HepG2 (cell line): ENCODE data around the gene CEBPB. TPM values are rescaled to one million over a fixed set of nuclear protein-coding genes. Genes with fewer than 3 reads are reported as not detected.

ENCODE experiments used
- ARID2 ChIP-seq: sonication (generic); formaldehyde crosslinking; IDR thresholded peaks from 2 replicates; pipeline ENCODE4 v1.8.1; 2022; ENCODE audit warnings: mild to moderate bottlenecking, missing genetic modification reagents, borderline replicate concordance
- CCAR2 ChIP-seq: fragments of 200-400 bp; formaldehyde crosslinking; optimal IDR thresholded peaks from 2 replicates; pipeline ENCODE3; 2018; ENCODE audit warnings: low read depth, mild to moderate bottlenecking, low read length, moderate library complexity
- FOSL1 ChIP-seq: sonication (generic); formaldehyde crosslinking; IDR thresholded peaks from 2 replicates; pipeline ENCODE4 v1.9.0; 2021; ENCODE audit warnings: missing genetic modification reagents, borderline replicate concordance
- FOXK1 ChIP-seq: sonication (generic); formaldehyde crosslinking; IDR thresholded peaks from 2 replicates; pipeline ENCODE4 v1.4.0; 2020; ENCODE audit warnings: low read depth, missing genetic modification reagents, borderline replicate concordance
- FOXM1 ChIP-seq: sonication (generic); formaldehyde crosslinking; IDR thresholded peaks from 2 replicates; pipeline ENCODE4 v1.5.0; 2020; ENCODE audit warnings: missing genetic modification reagents
- KDM5B ChIP-seq: sonication (generic); formaldehyde crosslinking; IDR thresholded peaks from 2 replicates; pipeline ENCODE4 v1.4.0; 2020; ENCODE audit warnings: missing genetic modification reagents, mild to moderate bottlenecking, borderline replicate concordance
- KLF13 ChIP-seq: sonication (generic); formaldehyde crosslinking; IDR thresholded peaks from 2 replicates; pipeline ENCODE4 v1.4.0; 2020; ENCODE audit warnings: mild to moderate bottlenecking, missing genetic modification reagents
- MAFG ChIP-seq: sonication (generic); formaldehyde crosslinking; IDR thresholded peaks from 2 replicates; pipeline ENCODE4 v1.5.1; 2020; ENCODE audit warnings: mild to moderate bottlenecking, missing genetic modification reagents
- MED13 ChIP-seq: sonication (generic); formaldehyde crosslinking; IDR thresholded peaks from 2 replicates; pipeline ENCODE4 v1.5.0; 2020; ENCODE audit warnings: missing genetic modification reagents
- MIER3 ChIP-seq: IDR thresholded peaks from 2 replicates; pipeline ENCODE4 v1.6.1; 2016; ENCODE audit warnings: missing compliant biosample characterization, borderline replicate concordance
- PCBP2 ChIP-seq: fragments of 200-400 bp; formaldehyde crosslinking; optimal IDR thresholded peaks from 2 replicates; pipeline ENCODE3; 2018; ENCODE audit warnings: low read length, low read depth; ENCODE audit not compliant: poor library complexity, severe bottlenecking
- RAD21 ChIP-seq: fragments of 450-650 bp; formaldehyde crosslinking; IDR thresholded peaks from 2 replicates; pipeline ENCODE4 v1.5.0; 2020; ENCODE audit warnings: mild to moderate bottlenecking
- SMARCC2 ChIP-seq: fragments of 450-650 bp; IDR thresholded peaks from 2 replicates; pipeline ENCODE4 v1.6.1; 2017; ENCODE audit warnings: antibody characterized with exemption, mild to moderate bottlenecking
- TGIF2 ChIP-seq: IDR thresholded peaks from 2 replicates; pipeline ENCODE4 v1.6.1; 2016; ENCODE audit warnings: control low read depth, missing compliant biosample characterization
- ZMYM3 ChIP-seq: sonication (generic); formaldehyde crosslinking; IDR thresholded peaks from 2 replicates; pipeline ENCODE4 v1.5.1; 2020; ENCODE audit warnings: mild to moderate bottlenecking, missing genetic modification reagents
- ZNF101 ChIP-seq: sonication (generic); formaldehyde crosslinking; IDR thresholded peaks from 2 replicates; pipeline ENCODE4 v1.4.0; 2020; ENCODE audit warnings: mild to moderate bottlenecking, low read depth, missing genetic modification reagents, borderline replicate concordance
- ZNF256 ChIP-seq: sonication (generic); formaldehyde crosslinking; conservative IDR thresholded peaks from 2 replicates; pipeline ENCODE4 v1.4.0; 2020; ENCODE audit warnings: missing genetic modification reagents
- ZNF350 ChIP-seq: sonication (generic); formaldehyde crosslinking; IDR thresholded peaks from 2 replicates; pipeline ENCODE4 v1.4.0; 2020; ENCODE audit warnings: mild to moderate bottlenecking, low read depth, missing genetic modification reagents, borderline replicate concordance
- ZNF576 ChIP-seq: sonication (generic); formaldehyde crosslinking; IDR thresholded peaks from 2 replicates; pipeline ENCODE4 v1.4.0; 2020; ENCODE audit warnings: mild to moderate bottlenecking, missing genetic modification reagents
- ZNF788 ChIP-seq: sonication (generic); formaldehyde crosslinking; IDR thresholded peaks from 2 replicates; pipeline ENCODE4 v1.5.0; 2020; ENCODE audit warnings: mild to moderate bottlenecking, missing genetic modification reagents, borderline replicate concordance
- ZSCAN25 ChIP-seq: sonication (generic); formaldehyde crosslinking; IDR thresholded peaks from 2 replicates; pipeline ENCODE4 v1.8.0; 2022; ENCODE audit warnings: mild to moderate bottlenecking, missing genetic modification reagents
- polyA plus RNA-seq, 8 experiments: library from polyadenylated mRNA; depleted of rRNA in 3 of 8; stranded (reverse) in 7 of 8; unstranded in 1 of 8; fragments of >200 nt; fragmentation: Illumina TruSeq in 4 of 8; extraction: Trizol in 4 of 8; gene quantifications; 2 replicates each; pipeline versions ENCODE4 v1.2.1 to v1.2.3, GENCODE V29; 2011 to 2016; ENCODE audit warnings: low read depth in 4 of 8, missing spikeins in 1 of 8, mixed read lengths in 1 of 8; ENCODE audit not compliant: insufficient read depth in 1 of 8
- total RNA-seq, 5 experiments: library from RNA; depleted of rRNA; stranded (reverse); fragments of >200 nt; fragmentation: Illumina TruSeq; extraction: Trizol; gene quantifications; 2 replicates each; pipeline ENCODE4 v1.2.3, GENCODE V29; 2016; ENCODE audit warnings: low read depth in 1 of 5
- TF ChIP-seq, protein P1 (sequence below): IDR thresholded peaks from 2 replicates; pipeline ENCODE4 v1.6.1; 2016; ENCODE audit warnings: mild to moderate bottlenecking
- TF ChIP-seq, protein P2 (sequence below): sonication (generic); formaldehyde crosslinking; IDR thresholded peaks from 2 replicates; pipeline ENCODE4 v1.9.0; 2021; ENCODE audit warnings: missing genetic modification reagents, borderline replicate concordance
- TF ChIP-seq, protein P3 (sequence below): sonication (generic); formaldehyde crosslinking; IDR thresholded peaks from 2 replicates; pipeline ENCODE4 v1.4.0; 2020; ENCODE audit warnings: missing genetic modification reagents

CEBPB gene
- total and polyA plus RNA-seq, 2 of the 13 experiments (the other 11 are each of a cell fraction or from before 2014, with no cell fraction given), result 18.5 to 28.2 TPM

DNA sequence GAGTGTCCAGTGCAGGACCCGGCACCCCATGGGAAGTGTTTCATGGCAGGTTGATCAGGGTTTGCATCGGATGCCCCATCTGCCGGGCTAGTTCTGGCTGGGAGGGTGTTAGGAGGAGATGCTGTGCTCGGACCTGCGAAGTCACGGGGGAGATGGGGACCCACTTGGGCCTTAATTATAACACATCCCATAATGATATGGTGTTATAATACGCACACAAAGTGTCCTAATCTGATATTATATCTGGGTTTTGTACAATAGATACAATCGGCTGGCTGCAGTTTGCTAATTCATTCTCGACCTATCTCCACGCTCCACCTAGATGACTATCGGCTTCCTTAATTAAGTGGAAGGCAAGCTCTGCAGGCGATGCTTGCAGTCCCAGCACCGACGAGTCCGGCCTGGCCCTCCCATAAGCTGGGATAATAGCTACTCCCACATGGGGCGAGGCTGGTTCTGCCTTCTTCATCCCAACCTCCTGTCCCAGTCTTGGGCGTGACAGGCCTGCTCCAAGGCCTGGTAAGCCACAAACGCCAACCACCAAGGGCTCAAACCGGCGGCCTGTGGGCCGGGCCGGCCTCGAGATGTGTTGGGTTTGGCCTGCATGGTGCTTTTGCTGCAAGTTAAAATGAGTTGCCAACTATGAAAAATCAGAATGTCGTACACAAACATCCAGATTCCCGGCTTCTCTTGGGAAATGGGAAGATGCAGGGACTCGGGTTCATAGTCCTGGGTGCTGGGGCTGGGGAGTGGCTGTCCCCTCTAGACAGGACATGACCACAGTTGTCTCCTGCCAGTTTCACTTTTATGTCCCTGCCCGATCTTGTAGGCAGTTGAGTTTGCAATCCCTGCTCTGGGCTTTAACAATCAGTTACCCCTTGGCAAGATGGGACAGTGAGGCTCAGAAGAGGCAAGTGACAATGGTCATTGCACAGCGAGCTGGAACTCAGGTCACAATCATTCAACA is 32.7 kb downstream of the CEBPB start (continued):
- TF ChIP-seq FOXK1, result no peak
- TF ChIP-seq ZSCAN25, result no peak
- TF ChIP-seq, protein P1, sequence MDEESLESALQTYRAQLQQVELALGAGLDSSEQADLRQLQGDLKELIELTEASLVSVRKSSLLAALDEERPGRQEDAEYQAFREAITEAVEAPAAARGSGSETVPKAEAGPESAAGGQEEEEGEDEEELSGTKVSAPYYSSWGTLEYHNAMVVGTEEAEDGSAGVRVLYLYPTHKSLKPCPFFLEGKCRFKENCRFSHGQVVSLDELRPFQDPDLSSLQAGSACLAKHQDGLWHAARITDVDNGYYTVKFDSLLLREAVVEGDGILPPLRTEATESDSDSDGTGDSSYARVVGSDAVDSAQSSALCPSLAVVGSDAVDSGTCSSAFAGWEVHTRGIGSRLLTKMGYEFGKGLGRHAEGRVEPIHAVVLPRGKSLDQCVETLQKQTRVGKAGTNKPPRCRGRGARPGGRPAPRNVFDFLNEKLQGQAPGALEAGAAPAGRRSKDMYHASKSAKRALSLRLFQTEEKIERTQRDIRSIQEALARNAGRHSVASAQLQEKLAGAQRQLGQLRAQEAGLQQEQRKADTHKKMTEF (CRISPR knock-in tag), result no peak
- TF ChIP-seq ZNF350 (CRISPR knock-in tag), result peak; percentile 28; the same call in 1 of the 2 replicates
- TF ChIP-seq CCAR2, result no peak
- TF ChIP-seq FOSL1, result no peak
- TF ChIP-seq PCBP2, result no peak
- TF ChIP-seq MIER3, result no peak
- TF ChIP-seq, protein P2, sequence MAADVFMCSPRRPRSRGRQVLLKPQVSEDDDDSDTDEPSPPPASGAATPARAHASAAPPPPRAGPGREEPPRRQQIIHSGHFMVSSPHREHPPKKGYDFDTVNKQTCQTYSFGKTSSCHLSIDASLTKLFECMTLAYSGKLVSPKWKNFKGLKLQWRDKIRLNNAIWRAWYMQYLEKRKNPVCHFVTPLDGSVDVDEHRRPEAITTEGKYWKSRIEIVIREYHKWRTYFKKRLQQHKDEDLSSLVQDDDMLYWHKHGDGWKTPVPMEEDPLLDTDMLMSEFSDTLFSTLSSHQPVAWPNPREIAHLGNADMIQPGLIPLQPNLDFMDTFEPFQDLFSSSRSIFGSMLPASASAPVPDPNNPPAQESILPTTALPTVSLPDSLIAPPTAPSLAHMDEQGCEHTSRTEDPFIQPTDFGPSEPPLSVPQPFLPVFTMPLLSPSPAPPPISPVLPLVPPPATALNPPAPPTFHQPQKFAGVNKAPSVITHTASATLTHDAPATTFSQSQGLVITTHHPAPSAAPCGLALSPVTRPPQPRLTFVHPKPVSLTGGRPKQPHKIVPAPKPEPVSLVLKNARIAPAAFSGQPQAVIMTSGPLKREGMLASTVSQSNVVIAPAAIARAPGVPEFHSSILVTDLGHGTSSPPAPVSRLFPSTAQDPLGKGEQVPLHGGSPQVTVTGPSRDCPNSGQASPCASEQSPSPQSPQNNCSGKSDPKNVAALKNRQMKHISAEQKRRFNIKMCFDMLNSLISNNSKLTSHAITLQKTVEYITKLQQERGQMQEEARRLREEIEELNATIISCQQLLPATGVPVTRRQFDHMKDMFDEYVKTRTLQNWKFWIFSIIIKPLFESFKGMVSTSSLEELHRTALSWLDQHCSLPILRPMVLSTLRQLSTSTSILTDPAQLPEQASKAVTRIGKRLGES (CRISPR knock-in tag), result no peak
- no peak for TF ChIP-seq ARID2 (CRISPR knock-in tag)
- TF ChIP-seq ZNF256, result no peak
- TF ChIP-seq RAD21 (CRISPR knock-in tag), result no peak
- TF ChIP-seq MAFG (CRISPR knock-in tag), result no peak
- no peak for TF ChIP-seq SMARCC2
- TF ChIP-seq ZNF101 (CRISPR knock-in tag), result no peak
- no peak for TF ChIP-seq KLF13
- 0 out of 2 replicates have a peak, but pooled peaks have one; percentile 24 for TF ChIP-seq KDM5B (CRISPR knock-in tag)
- no peak; the same call in 1 of the 2 replicates for TF ChIP-seq ZNF788
- TF ChIP-seq ZNF576 (CRISPR knock-in tag), result no peak
- TF ChIP-seq MED13 (CRISPR knock-in tag), result no peak
- TF ChIP-seq TGIF2, result no peak
- peak; percentile 29; the same call in 1 of the 2 replicates for TF ChIP-seq ZMYM3 (CRISPR knock-in tag)
- no peak for TF ChIP-seq FOXM1
- TF ChIP-seq, protein P3, sequence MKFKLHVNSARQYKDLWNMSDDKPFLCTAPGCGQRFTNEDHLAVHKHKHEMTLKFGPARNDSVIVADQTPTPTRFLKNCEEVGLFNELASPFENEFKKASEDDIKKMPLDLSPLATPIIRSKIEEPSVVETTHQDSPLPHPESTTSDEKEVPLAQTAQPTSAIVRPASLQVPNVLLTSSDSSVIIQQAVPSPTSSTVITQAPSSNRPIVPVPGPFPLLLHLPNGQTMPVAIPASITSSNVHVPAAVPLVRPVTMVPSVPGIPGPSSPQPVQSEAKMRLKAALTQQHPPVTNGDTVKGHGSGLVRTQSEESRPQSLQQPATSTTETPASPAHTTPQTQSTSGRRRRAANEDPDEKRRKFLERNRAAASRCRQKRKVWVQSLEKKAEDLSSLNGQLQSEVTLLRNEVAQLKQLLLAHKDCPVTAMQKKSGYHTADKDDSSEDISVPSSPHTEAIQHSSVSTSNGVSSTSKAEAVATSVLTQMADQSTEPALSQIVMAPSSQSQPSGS (CRISPR knock-in tag), result no peak
